NCI-H1048 (cell line): ENCODE results near the gene DUSP2.

Experiments
- DNase-seq: peaks from one replicate; lab custom pipeline; 2025; lab: John Stamatoyannopoulos, UW

DUSP2 gene

GRCh38 chr2:96099861-96100798 lies 45.1 kb downstream of the DUSP2 start:
- DNase-seq = no peak

GRCh38 chr2:96098900-96099590 lies 46.2 kb downstream of the DUSP2 start:
- no peak for DNase-seq

- no peak for DNase-seq
Measured at GRCh38 chr2:96097951-96098823, 47.1 kb downstream of the DUSP2 start.

GRCh38 chr2:96097441-96097840 lies 47.8 kb downstream of the DUSP2 start:
- no peak for DNase-seq

GRCh38 chr2:96095116-96095636 lies 50.1 kb downstream of the DUSP2 start:
- DNase-seq = no peak

- no peak for DNase-seq
Measured at GRCh38 chr2:96093528-96093927, 51.7 kb downstream of the DUSP2 start.
